ENCODE data around the gene DHX57. TPM values are rescaled to one million over a fixed set of nuclear protein-coding genes. Genes with fewer than 3 reads are reported as not detected.
A peak's percentile ranks its signal among the peaks of the same experiment; 100 is the strongest.

Gene DHX57
- total RNA-seq, 1 donor from 2014 or later: 31.1 TPM

DNA sequence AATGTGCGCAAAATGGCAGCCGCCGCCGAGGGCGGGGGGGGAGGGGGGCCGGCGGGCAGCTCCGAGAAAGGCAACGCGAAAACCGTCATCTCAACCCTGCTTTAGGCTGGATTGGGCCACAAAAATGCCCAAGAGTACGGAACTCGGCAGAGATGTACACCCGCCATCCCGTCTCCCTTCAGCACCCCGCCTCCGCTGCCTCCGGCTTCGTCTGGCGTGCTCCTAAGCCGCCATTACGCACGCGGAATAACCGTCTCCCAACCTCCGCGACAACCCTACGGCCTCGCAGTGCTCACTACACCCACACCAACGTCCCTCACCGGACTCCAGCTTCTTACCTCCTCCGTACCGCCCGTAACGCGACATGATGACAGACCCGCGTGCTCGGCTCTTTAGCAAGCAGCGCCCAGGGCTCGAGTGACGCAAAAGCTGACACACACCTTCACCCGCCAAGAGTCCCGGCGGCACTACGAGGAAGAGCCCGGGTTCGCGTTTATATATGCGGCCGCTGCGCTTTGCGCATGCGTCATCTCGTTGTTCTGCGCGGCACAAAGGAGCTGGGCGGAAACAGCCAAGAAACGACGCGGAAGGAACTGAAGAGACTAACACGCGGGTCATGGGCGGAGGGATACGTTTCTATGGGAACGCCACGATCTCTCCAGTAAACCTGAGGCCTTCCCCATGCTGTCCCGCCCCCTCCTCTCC, 124.7 kb downstream of the DHX57 start, which contains the start of gene SRSF7:
Gene SRSF7, minus strand, starts transcription at position 471 of the 705 bp plus-strand sequence. Its CDS starts 105 bp downstream, at position 366.
- peak; percentile 100 for DNase-seq (ENCODE audit: low spot score)

DNA sequence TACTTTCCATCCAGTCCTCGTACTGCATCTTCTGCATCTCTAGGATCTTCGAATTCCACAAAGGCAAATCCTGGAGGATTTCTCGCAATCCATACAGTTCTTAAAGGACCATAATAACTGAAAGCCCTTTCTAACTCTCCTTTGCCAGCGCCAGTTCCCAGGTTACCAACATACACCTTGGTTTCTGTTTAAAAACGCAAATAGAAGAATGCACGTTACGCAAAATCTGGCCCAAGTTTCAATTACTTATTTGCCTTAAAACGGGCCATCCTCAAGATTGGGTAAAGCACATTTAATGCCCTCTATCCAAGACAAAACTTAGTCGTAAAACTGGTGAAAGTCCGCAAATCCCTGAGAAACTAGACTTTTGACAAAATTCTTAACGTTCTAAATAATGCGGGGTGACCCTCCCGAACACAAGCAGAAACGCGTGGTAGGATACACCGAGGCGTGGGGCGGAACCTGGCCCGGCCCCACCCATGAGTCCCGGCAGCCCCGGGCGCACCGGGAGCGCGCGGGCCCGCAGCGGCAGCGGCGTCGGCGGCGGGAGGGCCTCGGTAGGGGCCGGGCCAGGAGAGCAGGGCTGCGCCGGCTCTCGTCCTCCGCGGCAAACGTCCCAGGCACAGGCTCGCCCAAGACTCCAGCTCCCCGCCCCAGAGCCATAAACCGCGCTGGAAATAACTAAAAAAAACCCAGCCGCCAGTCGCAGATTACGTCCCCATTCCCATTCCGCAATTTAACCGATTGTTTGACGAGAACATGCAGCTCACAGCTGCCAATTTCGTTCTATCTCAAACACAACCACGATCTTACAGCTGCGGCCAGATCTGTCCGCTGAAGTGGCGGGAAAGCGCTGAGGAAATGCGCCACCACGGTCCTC, 125.5 kb downstream of the DHX57 start:
- peak; percentile 58 for DNase-seq (ENCODE audit: low spot score)

DNA sequence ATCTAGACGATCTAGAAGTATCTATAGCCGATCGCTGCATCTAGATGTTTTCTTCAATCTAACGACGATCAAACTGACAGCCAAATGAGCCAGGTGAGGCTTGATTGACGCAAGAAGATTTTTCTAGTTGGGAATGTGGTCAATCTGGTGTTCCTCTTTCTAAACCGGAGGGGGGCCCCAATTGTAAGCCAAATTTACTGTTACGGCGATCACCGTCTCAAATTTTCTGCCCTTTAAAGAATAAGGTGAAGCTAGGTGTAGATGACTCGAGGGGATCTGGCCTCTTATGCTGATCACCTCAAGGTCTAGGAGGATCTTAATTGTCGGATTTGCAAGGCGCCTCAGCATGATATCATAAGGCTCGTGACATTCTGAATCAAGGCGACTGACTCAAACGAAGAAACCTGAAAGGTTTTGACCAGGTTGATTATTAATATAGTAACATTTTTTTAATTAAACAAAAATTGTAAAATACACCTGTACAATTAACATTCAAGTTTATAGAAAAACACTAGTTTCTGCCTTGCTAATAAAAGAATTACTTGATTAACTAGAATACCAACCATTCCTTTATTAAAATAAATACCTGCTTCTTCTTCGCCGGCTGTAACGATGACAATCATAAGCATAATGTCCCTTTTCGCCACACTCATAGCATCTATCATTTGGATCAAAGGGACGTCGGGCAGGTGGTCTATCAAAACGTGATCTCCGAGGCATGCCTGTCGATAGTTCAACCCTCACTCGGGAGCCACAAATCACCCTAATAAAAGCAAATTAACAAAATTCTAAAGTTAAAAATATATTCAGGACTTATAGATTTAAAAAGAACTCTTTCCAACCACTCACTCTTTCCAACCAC, 126.6 kb downstream of the DHX57 start:
- DNase-seq (ENCODE audit: low spot score): no peak

DNA sequence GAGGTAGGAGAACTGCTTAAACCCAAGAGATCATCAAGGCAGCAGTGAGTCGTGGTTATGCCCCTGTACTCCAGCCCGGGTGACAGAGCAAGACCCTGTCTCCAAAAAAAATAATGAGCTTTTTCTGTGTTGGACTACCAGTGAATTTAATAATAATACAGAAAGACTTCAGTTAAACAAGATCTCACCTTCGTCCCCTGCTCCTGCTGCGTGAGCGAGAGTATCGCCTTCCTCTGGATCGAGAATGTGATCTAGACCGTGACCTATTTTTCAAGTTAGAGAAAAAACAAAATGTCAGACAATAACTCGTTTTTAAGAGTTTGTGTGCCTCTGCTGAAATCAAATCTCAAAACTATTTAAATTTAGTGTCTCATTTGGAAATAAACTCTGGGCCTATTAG, 127.3 kb downstream of the DHX57 start:
- no peak for DNase-seq (ENCODE audit: low spot score)

DNA sequence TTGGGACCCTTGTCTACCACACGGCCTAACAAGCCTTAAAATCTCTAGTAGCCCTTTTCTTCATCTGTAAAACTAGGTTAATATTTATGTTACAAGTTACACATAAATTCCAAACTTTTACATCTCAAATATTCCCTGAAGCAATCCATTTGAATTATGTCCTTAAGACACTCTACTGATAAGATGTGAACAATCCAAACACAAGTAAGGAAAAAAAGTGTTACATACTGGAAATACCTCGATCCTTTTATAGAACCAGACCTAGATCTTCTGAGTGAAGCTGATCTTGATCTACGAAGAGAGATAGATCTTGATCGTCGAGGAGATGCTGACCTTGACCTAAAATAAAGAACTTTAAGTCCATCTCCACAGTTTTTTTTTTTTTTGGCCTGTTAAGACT, 127.9 kb downstream of the DHX57 start:
- no peak for DNase-seq (ENCODE audit: low spot score)

Other genes with a start within 250 kb of the DHX57 start
- gene GALM, start 209.8 kb downstream of the DHX57 start, total RNA-seq (ENCODE audit: insufficient read depth, low replicate concordance): 15.4 TPM
- 82.8 TPM for gene SRSF7, start 124.6 kb downstream of the DHX57 start, total RNA-seq (ENCODE audit: insufficient read depth, low replicate concordance)
- 23.6 TPM for gene GEMIN6, start 97.7 kb downstream of the DHX57 start, total RNA-seq (ENCODE audit: insufficient read depth, low replicate concordance)
- 17.3 TPM for gene MORN2, start within 50 bp of the DHX57 start, total RNA-seq (ENCODE audit: insufficient read depth, low replicate concordance)
- gene ARHGEF33, start 13.9 kb upstream of the DHX57 start, total RNA-seq (ENCODE audit: insufficient read depth, low replicate concordance): 1.2 TPM
- gene SOS1, start 245.1 kb upstream of the DHX57 start, total RNA-seq (ENCODE audit: insufficient read depth, low replicate concordance): 27.9 TPM